B cell (primary cell): Measurements from ENCODE around the gene HDGFL2. TPM values are rescaled to one million over a fixed set of nuclear protein-coding genes. Genes with fewer than 3 reads are reported as not detected.

ENCODE experiments used
- ATAC-seq: fragments of 200-7000 bp; cut with Tn5 transposase; one replicate; pipeline ENCODE4 v1.10.0; 2021; ENCODE audit warnings: low read depth, mild to moderate bottlenecking, moderate number of reproducible peaks, moderate library complexity
- CTCF ChIA-PET: fragments of 350-600 bp; sonication (Branson Sonifier 250); formaldehyde crosslinking; loops from one replicate; lab custom pipeline; 2021; ENCODE audit warnings: antibody characterized with exemption, inconsistent platforms; lab: Charles Lee
- POLR2A ChIA-PET: fragments of 350-600 bp; sonication (Branson Sonifier 250); formaldehyde crosslinking; loops from one replicate; lab custom pipeline; 2021; ENCODE audit warnings: antibody characterized with exemption; lab: Charles Lee
- DNase-seq: peaks from one replicate; pipeline ENCODE4 v3.0.0; 2013
- H2AFZ ChIP-seq: 2 replicates; pipeline ENCODE4 v1.6.1; 2012; ENCODE audit warnings: mild to moderate bottlenecking, low read depth, low read length; ENCODE audit not compliant: insufficient read depth, poor library complexity, severe bottlenecking
- H3K27ac ChIP-seq, 2 donors: 1 replicate in 1 of 2; 2 replicates in 1 of 2; pipeline ENCODE4 v1.5.1; 2012 to 2013; ENCODE audit warnings: low read length in 2 of 2, mild to moderate bottlenecking in 2 of 2, moderate library complexity in 1 of 2
- H3K27me3 ChIP-seq, 4 experiments: fragments of 200-600 bp in 1 of 4; sonication (generic) in 1 of 4; replicated peaks in 1 of 4; 1 replicate in 2 of 4; 2 replicates in 2 of 4; pipeline versions ENCODE4 v1.6.1 to v1.7.0; 2013 to 2016; ENCODE audit warnings: low read length in 3 of 4, mild to moderate bottlenecking in 2 of 4, mixed read lengths in 1 of 4, moderate library complexity in 1 of 4; ENCODE audit not compliant: insufficient read depth in 4 of 4, control insufficient read depth in 3 of 4; ENCODE audit errors: control extremely low read depth in 1 of 4
- H3K36me3 ChIP-seq, 2 experiments: replicated peaks in 1 of 2; 1 replicate in 1 of 2; 2 replicates in 1 of 2; pipeline versions ENCODE4 v1.6.1 to v1.7.1; 2013; ENCODE audit warnings: low read length in 1 of 2; ENCODE audit not compliant: insufficient read depth in 2 of 2, control insufficient read depth in 1 of 2; ENCODE audit errors: control extremely low read depth in 1 of 2, extremely low read depth in 1 of 2
- H3K4me1 ChIP-seq, 2 donors: fragments of 200-600 bp in 1 of 2; sonication (generic) in 1 of 2; 1 replicate in 1 of 2; 2 replicates in 1 of 2; pipeline versions ENCODE4 v1.5.1 to v1.6.1; 2013 to 2017; ENCODE audit warnings: low read length in 2 of 2; ENCODE audit not compliant: control insufficient read depth in 2 of 2, insufficient read depth in 2 of 2
- H3K4me2 ChIP-seq: replicated peaks from 2 replicates; pipeline ENCODE3; 2012; ENCODE audit warnings: mild to moderate bottlenecking, low read depth, low read length; ENCODE audit not compliant: poor library complexity, severe bottlenecking
- H3K4me3 ChIP-seq, 5 experiments: fragments of 200-600 bp in 1 of 5; sonication (generic) in 1 of 5; 1 replicate in 3 of 5; 2 replicates in 2 of 5; pipeline versions ENCODE4 v1.5.1 to v1.7.0; 2011 to 2016; ENCODE audit warnings: low read length in 4 of 5, mild to moderate bottlenecking in 4 of 5, low read depth in 2 of 5, control low read depth in 1 of 5, moderate library complexity in 1 of 5; ENCODE audit not compliant: insufficient read depth in 1 of 5; ENCODE audit errors: control extremely low read depth in 1 of 5, extremely low read depth in 1 of 5
- H3K79me2 ChIP-seq: fragments of 200-600 bp; sonication (generic); one replicate; pipeline ENCODE4 v1.6.0; 2016; ENCODE audit warnings: low read length; ENCODE audit not compliant: control insufficient read depth, insufficient read depth
- H3K9ac ChIP-seq: fragments of 200-600 bp; sonication (generic); 2 replicates; pipeline ENCODE4 v1.6.1; 2017; ENCODE audit warnings: mild to moderate bottlenecking, low read length, moderate library complexity
- H3K9me3 ChIP-seq, 3 donors: one replicate each; pipeline versions ENCODE4 v1.6.1 to v1.7.1; 2013; ENCODE audit warnings: low read length in 2 of 3; ENCODE audit not compliant: control insufficient read depth in 2 of 3, insufficient read depth in 1 of 3; ENCODE audit errors: control extremely low read depth in 1 of 3
- H4K20me1 ChIP-seq: 2 replicates; pipeline ENCODE4 v1.6.0; 2012; ENCODE audit warnings: mild to moderate bottlenecking, low read length; ENCODE audit not compliant: insufficient read depth, control insufficient read depth, poor library complexity, severe bottlenecking
- H3K27ac Mint-ChIP-seq: one replicate; pipeline ENCODE4 v1.8.0; 2021; ENCODE audit warnings: mixed read lengths
- H3K27me3 Mint-ChIP-seq: one replicate; pipeline ENCODE4 v1.8.0; 2021; ENCODE audit warnings: mixed read lengths
- H3K4me1 Mint-ChIP-seq: one replicate; pipeline ENCODE4 v1.8.0; 2021; ENCODE audit warnings: mixed read lengths
- H3K4me3 Mint-ChIP-seq: one replicate; pipeline ENCODE4 v1.8.0; 2021; ENCODE audit warnings: mixed read lengths
- H3K9me3 Mint-ChIP-seq: one replicate; pipeline ENCODE4 v1.8.0; 2022; ENCODE audit warnings: mixed read lengths; ENCODE audit not compliant: insufficient read depth
- EZH2 ChIP-seq: IDR thresholded peaks from 2 replicates; pipeline ENCODE4 v1.6.1; 2012; ENCODE audit warnings: borderline replicate concordance, low read depth, mild to moderate bottlenecking, moderate library complexity, low read length; ENCODE audit not compliant: insufficient read depth, poor library complexity, severe bottlenecking
- WGBS: methylation state at CpG from one replicate; pipeline ENCODE4 v1.1.5; 2013; ENCODE audit warnings: missing lambda C conversion rate; ENCODE audit not compliant: insufficient coverage; 5-methylcytosine and 5-hydroxymethylcytosine counted together
- intact Hi-C: fragments of 100-400 bp; cut with micrococcal nuclease; formaldehyde crosslinking; loops from one replicate; pipeline ENCODE4 v1.10.0; 2022
- polyA plus RNA-seq: library from polyadenylated mRNA; depleted of rRNA; stranded (reverse); fragments of >200 nt; gene quantifications from 2 replicates; pipeline ENCODE4 v1.2.3, GENCODE V29; 2012
- total RNA-seq, 2 donors: library from RNA; stranded (reverse); fragments of 120-200 nt in 1 of 2; gene quantifications; 1 replicate in 1 of 2; 2 replicates in 1 of 2; pipeline versions ENCODE4 v1.2.3 to v1.2.4, GENCODE V29; 2013 to 2022
- TF ChIP-seq, protein P1 (sequence below): fragments of 200-600 bp; IDR thresholded peaks from one replicate; pipeline ENCODE4 v1.8.0; 2022; ENCODE audit warnings: antibody characterized with exemption, mild to moderate bottlenecking

Gene HDGFL2
- total and polyA plus RNA-seq, 2 donors (not counting 1 experiment from before 2014, with no cell fraction given), result 18.4 to 49.9 TPM

DNA sequence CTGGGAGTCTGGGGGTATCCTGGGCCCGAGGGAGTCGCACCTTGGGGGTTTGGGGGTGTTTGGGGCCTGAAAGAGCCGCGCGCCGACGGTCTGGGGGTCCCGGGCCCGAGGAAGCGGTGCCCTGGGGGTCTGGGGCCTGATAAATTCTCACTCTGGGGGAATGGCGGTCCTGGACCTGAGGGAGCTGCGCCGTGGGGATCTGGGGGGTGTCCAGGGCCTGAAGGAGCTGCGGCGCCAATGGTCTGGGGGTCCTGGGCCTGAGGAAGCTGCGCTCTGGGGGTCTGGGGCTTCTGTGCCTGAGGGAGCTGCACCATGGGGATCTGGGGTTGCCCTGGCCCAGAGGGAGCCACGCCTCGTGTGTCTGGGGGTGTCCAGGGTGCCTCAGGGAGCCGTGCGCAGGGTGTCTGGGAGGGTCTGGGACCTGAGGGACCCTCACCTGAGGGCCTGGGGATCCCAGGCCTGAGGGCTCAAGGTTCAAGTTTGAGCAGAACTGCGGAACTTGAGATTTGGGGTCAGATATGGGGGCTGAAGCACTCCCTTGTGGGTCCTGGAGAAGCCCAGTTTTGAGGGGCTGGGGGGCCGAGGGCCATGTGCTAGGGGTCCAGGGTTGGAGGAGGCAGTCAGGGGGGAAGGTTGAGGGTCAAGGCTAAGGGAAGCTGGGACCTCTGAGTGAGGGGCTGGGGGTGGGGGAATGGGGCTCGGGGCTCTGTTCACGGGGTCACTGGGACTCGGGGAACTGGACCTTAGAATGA, 1.1 kb downstream of the HDGFL2 start:
- Histone ChIP-seq H3K9ac (peak overlapping the region; percentile 74), H3K27me3 (no peaks in the 10 kb centered on the region), H3K9me3 (no peaks in the 10 kb centered on the region), H3K4me1 (peaks cover 20 to 31% of the 10 kb centered on the region in 2 donors), H2AFZ (peak overlapping the region; percentile 32), H3K4me3 (peak overlapping the region in 4 of 5 experiments; percentile 52 to 71 (median 65)), H3K79me2 (peaks cover 26% of the 10 kb centered on the region), H3K4me2 (peak overlapping the region; percentile 99), H4K20me1 (peaks cover 20% of the 10 kb centered on the region), H3K36me3 (peaks cover 0 to 15% of the 10 kb centered on the region in 2 experiments), H3K27ac (peak overlapping the region in 1 of 2 donors; percentile 23)
- ATAC-seq (no peak), DNase-seq (no peak)
- 32% methylated on average over 23 of the region's 25 CpGs for WGBS
- Mint-ChIP-seq H3K4me1 (peaks cover 22% of the 10 kb centered on the region), H3K4me3 (peak overlapping the region; percentile 73), H3K27me3 (no peaks in the 10 kb centered on the region), H3K9me3 (no peaks in the 10 kb centered on the region), H3K27ac (no peak overlapping the region)
- POLR2A ChIA-PET, result interaction anchor here (0.7 kb wide), 1 partner anchor 495 kb away, joined by 5 read pairs; no protein-coding TSS in a partner anchor
- CTCF ChIA-PET, result interaction anchor here (0.6 kb wide), 1 partner anchor 1525 kb away, joined by 3 read pairs; no protein-coding TSS in a partner anchor
- intact Hi-C loops, result loop anchor here (5.0 to 10.0 kb wide), 5 partner anchors 146 to 1152 kb away; partner anchors contain the start of genes DOHH, EEF2, FZR1 and PLIN3
- TF ChIP-seq EZH2, result no peak
- TF ChIP-seq, protein P1, sequence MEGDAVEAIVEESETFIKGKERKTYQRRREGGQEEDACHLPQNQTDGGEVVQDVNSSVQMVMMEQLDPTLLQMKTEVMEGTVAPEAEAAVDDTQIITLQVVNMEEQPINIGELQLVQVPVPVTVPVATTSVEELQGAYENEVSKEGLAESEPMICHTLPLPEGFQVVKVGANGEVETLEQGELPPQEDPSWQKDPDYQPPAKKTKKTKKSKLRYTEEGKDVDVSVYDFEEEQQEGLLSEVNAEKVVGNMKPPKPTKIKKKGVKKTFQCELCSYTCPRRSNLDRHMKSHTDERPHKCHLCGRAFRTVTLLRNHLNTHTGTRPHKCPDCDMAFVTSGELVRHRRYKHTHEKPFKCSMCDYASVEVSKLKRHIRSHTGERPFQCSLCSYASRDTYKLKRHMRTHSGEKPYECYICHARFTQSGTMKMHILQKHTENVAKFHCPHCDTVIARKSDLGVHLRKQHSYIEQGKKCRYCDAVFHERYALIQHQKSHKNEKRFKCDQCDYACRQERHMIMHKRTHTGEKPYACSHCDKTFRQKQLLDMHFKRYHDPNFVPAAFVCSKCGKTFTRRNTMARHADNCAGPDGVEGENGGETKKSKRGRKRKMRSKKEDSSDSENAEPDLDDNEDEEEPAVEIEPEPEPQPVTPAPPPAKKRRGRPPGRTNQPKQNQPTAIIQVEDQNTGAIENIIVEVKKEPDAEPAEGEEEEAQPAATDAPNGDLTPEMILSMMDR, result no peak
